ENCODE measurements around the gene NFIA.
"Not testable (repeated sequence)": the region's sequence is repeated elsewhere in the genome, so short reads cannot be mapped to it uniquely, and the experiment has no call there.

NFIA gene

GRCh38 chr1:61254634-61255357 is 172.4 kb downstream of the NFIA start:
- DNase-seq: no peak

DNA sequence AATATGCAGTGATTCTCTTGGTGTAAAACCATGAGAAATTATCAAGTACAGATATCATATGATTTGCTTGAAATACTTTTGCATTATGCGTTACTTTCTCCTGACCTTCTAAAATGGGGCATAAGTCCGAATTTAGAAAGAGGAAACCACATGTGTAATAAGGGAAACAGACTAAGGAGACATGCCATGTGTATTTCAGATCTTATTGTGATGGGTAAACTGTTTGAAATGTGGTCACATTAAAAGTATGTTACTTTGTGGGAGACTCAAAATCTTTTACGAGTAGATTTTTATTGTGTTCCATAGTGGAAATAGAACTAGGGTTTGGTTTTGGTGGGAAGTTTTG is 173.0 kb downstream of the NFIA start:
- DNase-seq: no peak

DNA sequence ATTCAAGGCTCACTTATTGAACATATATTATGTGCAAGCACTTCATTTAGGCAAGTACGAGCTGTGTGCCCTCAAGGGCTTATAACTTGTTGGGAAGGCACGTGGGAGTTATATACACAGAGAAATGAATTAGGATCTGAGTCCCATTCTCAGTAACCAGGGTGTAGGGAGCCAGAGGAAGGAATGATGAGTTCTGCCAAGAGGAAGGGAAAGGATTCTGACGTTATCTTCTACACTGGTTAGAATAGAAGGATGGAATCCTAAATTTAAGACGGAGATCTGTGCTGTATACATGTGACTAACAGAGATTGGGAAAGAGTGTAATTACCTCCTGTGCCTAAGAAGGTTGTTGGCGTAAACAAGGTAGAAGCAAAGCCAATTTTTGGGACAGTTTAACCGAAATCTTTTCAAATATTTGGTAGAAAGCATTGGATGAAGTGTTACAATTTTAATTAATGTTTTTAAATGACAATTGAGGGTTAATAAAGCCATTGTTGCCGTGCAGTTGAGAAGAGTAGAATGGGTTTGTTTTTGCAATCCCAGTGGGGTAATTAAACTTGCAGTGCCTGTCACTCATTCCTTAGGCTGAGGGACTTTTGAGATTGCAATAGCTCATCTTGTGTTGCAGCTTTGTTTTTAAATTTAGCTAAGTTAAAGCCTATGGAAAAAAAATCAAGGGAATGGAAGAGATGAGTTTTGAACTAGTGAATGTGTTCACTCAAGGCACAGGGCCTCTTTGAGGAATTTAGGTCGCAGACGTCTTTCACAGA is 177.2 kb downstream of the NFIA start:
- no peak for DNase-seq

- DNase-seq: no peak
These were observed 177.8 kb downstream of the NFIA start for GRCh38 chr1:61260171-61260570.

GRCh38 chr1:61261595-61261994 is 179.2 kb downstream of the NFIA start:
- no peak for DNase-seq

DNA sequence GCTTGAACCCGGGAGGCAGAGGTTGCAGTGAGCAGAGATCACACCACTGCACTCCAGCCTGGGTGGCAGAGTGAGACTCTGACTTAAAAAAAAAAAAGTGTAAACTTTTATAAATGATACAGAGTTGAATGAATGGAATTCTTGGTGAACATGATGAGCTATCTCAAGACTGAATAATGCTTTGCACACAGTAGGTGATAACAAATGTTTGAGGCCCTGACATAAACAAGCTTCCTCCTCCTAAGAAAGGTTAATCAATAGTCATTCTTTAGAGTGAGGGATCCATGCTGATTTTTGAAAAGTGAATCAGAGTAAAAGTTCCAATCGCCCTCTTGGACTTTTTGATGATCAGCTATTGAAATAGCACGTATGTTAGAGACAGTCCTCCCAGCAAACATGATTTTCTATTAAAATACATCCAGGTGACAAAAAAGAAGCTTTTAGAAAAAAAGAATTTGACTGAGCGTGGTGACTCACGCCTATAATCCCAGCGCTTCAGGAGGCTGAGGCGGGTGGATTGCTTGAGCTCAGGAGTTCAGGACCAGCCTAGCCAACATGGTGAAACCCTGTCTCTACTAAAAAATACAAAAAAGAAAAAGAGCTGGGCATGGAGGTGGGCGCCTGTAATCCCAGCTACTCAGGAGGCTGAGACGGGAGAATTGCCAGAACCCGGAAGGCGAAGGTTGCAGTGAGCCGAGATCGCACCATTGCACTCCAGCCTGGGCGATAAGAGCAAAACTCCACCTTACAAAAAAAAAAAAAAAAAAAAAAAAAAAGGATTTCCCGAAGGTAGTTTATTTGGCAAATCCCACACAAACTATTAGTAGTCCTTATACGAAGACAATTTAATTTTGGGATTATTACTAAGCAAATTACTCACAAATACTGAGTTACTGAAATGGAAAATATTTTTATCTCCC is 181.8 kb downstream of the NFIA start:
- no peak for DNase-seq

DNA sequence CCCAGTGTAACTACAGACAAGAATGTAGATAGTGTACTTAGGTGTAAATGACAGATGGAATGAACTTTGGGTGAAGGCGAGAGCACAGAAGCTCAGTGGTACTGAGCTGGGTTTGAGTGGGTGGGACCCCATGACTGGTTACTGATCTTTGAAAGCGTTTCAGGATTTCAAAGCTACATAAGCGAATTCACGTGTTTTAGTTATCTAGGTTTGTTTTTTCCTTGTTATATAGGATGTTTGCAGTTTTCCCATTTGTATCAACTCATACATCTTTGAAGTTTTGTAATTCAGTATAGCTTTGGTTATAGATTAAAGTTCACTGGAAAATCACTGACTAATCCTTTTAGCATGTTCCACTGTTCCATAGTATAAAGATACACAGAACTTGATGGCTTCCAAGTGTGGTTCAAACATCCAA is 182.5 kb downstream of the NFIA start:
- DNase-seq: no peak

GRCh38 chr1:61265665-61266064 is 183.3 kb downstream of the NFIA start:
- DNase-seq: no peak

DNA sequence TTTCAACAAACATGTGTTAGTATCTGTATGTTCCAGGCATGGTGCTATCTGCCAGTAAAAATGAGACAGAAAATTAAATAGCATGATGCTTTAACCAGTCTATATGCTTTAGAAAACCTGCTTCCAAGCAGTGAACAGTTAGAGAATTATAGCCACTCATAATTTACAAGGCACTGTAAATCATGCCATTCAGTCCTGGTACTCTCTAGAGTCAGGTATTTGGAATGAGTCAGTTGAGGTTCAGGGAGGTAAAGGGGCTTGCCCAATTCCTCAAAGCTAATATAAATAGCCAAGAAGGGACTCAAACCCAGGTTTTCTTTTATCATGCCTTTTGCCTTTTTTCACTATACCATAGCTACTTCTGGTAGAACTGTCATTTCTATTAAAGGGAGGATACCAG is 184.4 kb downstream of the NFIA start:
- no peak for DNase-seq

GRCh38 chr1:61268546-61269240 is 186.3 kb downstream of the NFIA start:
- no peak for DNase-seq

DNA sequence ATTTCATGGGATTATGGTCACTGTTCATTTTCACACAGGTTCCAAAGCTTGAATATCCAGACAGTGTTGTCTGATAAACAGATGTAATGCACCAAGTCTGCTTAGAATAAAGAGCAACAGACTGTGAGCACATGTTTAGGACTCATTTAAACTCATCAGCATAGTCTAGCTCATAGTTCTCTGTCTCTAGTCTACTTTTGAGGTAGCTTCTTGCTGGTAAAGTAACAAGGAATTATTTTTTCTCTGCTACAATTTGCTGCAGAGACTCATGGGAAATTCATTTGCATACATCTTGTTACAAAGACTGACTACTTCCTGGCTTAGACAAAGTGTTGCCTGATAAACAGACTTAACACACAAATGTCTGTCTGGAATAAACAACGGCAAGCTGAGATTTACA is 187.2 kb downstream of the NFIA start:
- no peak for DNase-seq

GRCh38 chr1:61270107-61270506 is 187.7 kb downstream of the NFIA start:
- no peak for DNase-seq

- DNase-seq: no peak
These were observed 188.5 kb downstream of the NFIA start for GRCh38 chr1:61270761-61271411.

DNA sequence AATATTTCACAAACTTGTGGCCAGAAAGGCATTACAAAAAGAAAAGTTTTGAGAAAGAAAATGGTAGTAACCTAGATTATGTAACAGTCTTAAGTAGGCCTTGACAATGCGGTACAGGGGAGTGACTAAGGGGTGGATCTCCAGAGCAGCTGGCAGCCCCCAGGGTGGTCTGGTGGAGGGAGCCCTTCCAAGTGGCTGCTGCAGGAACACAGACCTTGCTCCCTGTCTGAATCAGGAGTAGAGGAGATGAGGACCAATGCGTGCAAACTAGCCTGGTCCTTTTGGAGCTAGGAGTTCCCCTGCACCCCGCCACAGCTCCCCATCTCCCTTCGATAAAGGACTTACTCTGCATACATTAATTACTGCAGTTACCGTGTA is 189.0 kb downstream of the NFIA start:
- DNase-seq: no peak

DNA sequence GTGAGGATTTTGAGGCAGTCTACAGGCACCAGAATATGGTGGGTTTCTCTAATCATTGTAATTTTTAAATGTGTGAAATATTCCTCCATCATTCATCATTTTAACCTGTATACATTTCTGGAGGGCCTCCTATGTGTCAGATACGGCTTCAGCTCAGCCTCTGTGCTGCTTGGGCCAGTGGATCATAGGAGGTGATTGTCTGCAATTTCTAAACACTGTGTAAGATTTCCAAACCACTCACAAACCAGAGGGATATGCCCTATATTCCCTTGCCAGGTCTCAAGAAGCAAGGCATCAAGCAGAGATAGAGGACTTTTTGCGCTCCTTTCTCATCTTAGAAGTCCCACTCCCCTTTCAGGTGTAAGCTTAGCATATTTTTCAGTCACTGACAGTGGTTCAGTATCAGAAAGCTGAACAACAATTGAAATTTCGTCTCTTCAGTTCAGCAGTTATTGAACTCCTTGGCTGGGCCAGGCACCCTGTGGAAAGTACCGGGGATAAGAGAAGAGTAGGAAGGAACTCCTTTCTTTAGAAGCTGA is 190.9 kb downstream of the NFIA start:
- DNase-seq: no peak

DNA sequence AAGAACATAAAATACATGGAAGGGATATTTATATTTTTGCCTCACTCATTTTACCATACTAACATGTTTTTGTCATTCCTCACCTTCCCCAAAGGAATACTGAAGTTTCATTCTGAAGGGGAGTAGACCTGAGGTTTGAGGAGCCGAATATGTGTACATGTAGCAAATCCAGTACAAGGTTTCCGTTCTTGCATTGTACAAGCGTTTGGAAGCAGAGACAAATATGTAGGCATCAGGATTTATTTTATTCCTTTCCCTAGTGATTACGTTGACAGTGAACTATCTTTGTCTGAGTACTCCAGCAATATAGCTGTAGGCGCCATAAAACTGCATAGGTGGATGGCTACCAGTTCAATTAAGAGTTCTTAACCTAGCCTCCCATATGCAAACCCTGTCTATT is 191.5 kb downstream of the NFIA start:
- no peak for DNase-seq

- no peak for DNase-seq
These were observed 192.6 kb downstream of the NFIA start for GRCh38 chr1:61274939-61275338.

GRCh38 chr1:61276246-61276645 is 193.9 kb downstream of the NFIA start:
- no peak for DNase-seq

GRCh38 chr1:61277121-61277690 is 194.8 kb downstream of the NFIA start:
- no peak for DNase-seq

- DNase-seq: not testable (repeated sequence)
These were observed 196.1 kb downstream of the NFIA start for GRCh38 chr1:61278503-61278902.

DNA sequence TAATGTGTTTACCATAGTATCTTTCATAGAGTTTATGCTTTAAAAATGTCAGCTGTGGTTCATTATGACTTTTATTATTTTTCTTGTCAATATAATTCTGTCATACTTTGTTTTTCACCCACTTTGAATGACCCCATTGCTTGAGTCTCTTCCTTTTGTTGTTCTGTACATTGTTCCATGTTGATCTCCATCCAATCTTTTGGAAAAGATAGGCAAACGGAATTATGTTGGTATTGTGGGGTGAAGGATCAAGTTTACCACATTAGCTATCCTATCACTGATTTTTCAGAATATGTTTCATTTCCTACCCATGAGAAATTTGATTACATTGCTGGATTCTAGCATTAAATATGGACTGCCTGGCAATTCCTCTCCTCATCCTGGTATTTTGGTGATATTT is 196.6 kb downstream of the NFIA start:
- DNase-seq: no peak

DNA sequence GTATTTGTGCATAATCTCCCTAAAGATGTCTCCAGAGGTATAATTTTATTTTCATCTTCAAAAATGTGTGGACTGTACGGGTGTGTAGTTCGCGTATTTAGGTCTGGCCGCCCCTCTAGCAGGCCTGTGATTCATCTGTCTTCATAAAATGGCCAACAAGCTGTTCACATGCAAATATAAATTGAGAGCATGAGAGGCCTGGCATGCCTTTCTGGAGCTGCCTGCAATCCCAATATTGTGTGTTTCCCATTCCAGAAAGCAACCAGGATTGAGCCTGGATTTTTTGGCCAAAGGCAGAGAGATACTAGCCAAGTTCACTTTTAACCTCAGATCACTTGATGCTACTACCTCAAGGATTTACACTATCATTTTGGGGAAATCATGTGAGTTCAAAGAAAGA is 197.2 kb downstream of the NFIA start:
- no peak for DNase-seq
